Endodermal cell (in vitro differentiated cells): Measurements from ENCODE around the gene WFDC5. TPM values are rescaled to one million over a fixed set of nuclear protein-coding genes. Genes with fewer than 3 reads are reported as not detected.

Experiments
- DNase-seq: peaks from one replicate; pipeline ENCODE4 v3.0.0-alpha.2; 2017
- H3K27ac ChIP-seq: 2 replicates; pipeline ENCODE4 v1.5.1; 2013; ENCODE audit warnings: mild to moderate bottlenecking, low read depth, low read length, moderate library complexity
- H3K27me3 ChIP-seq: 2 replicates; pipeline ENCODE4 v1.6.1; 2013; ENCODE audit warnings: mild to moderate bottlenecking, low read length, moderate library complexity; ENCODE audit not compliant: insufficient read depth, control insufficient read depth, poor library complexity, severe bottlenecking
- H3K36me3 ChIP-seq: 2 replicates; pipeline ENCODE4 v1.7.0; 2013; ENCODE audit warnings: mild to moderate bottlenecking, low read length, moderate library complexity; ENCODE audit not compliant: control insufficient read depth, insufficient read depth
- H3K4me1 ChIP-seq: one replicate; pipeline ENCODE4 v1.7.0; 2013; ENCODE audit warnings: low read length; ENCODE audit not compliant: control insufficient read depth, insufficient read depth
- H3K4me3 ChIP-seq: 2 replicates; pipeline ENCODE4 v1.5.1; 2013; ENCODE audit warnings: mild to moderate bottlenecking, low read length, moderate library complexity
- H3K9ac ChIP-seq: 2 replicates; pipeline ENCODE4 v1.6.1; 2013; ENCODE audit warnings: mild to moderate bottlenecking, low read length, moderate library complexity; ENCODE audit not compliant: poor library complexity, severe bottlenecking; ENCODE audit errors: extremely low read depth
- H3K9me3 ChIP-seq: 2 replicates; pipeline ENCODE4 v1.6.1; 2013; ENCODE audit warnings: mild to moderate bottlenecking, low read length, moderate library complexity; ENCODE audit not compliant: control insufficient read depth
- H3K27ac Mint-ChIP-seq: 2 replicates; pipeline ENCODE4 v1.8.0; 2020; ENCODE audit warnings: mixed read lengths
- H3K27me3 Mint-ChIP-seq: 2 replicates; pipeline ENCODE4 v1.8.0; 2021; ENCODE audit warnings: mild to moderate bottlenecking, mixed read lengths; ENCODE audit not compliant: insufficient read depth
- H3K36me3 Mint-ChIP-seq: 2 replicates; pipeline ENCODE4 v1.8.0; 2020; ENCODE audit warnings: low read depth, mixed read lengths
- H3K4me1 Mint-ChIP-seq: 2 replicates; pipeline ENCODE4 v1.8.0; 2020; ENCODE audit warnings: mixed read lengths
- H3K4me3 Mint-ChIP-seq: 2 replicates; pipeline ENCODE4 v1.8.0; 2020; ENCODE audit warnings: mild to moderate bottlenecking, moderate library complexity, mixed read lengths
- H3K9me3 Mint-ChIP-seq: 2 replicates; pipeline ENCODE4 v1.8.0; 2020; ENCODE audit warnings: mild to moderate bottlenecking, mixed read lengths
- WGBS, 2 experiments: methylation state at CpG; one replicate each; pipeline versions ENCODE4 v1.1.5 to v1.1.7; 2013; ENCODE audit warnings: missing lambda C conversion rate in 2 of 2, mixed read lengths in 1 of 2; ENCODE audit not compliant: insufficient coverage in 1 of 2, insufficient read length in 1 of 2; 5-methylcytosine and 5-hydroxymethylcytosine counted together
- total RNA-seq, 2 donors: library from RNA; stranded (reverse); fragmentation: NEBNext Ultra II Directional in 1 of 2; extraction: Animal tissue kit (Norgen Biotek cat#: 25700) in 1 of 2; gene quantifications; 2 replicates in 1 of 2; 3 replicates in 1 of 2; pipeline ENCODE4 v1.2.1, GENCODE V29; 2021
- TF ChIP-seq, protein P1 (sequence below): fragments of 200-600 bp; sonication (generic); conservative IDR thresholded peaks from 2 replicates; pipeline ENCODE4 v1.5.0; 2021; ENCODE audit warnings: antibody characterized with exemption, mild to moderate bottlenecking

Gene WFDC5
- total RNA-seq, 2 donors from 2014 or later: not detected

- TF ChIP-seq, protein P1, sequence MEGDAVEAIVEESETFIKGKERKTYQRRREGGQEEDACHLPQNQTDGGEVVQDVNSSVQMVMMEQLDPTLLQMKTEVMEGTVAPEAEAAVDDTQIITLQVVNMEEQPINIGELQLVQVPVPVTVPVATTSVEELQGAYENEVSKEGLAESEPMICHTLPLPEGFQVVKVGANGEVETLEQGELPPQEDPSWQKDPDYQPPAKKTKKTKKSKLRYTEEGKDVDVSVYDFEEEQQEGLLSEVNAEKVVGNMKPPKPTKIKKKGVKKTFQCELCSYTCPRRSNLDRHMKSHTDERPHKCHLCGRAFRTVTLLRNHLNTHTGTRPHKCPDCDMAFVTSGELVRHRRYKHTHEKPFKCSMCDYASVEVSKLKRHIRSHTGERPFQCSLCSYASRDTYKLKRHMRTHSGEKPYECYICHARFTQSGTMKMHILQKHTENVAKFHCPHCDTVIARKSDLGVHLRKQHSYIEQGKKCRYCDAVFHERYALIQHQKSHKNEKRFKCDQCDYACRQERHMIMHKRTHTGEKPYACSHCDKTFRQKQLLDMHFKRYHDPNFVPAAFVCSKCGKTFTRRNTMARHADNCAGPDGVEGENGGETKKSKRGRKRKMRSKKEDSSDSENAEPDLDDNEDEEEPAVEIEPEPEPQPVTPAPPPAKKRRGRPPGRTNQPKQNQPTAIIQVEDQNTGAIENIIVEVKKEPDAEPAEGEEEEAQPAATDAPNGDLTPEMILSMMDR: no peak
- 93 to 100% methylated on average over 2 to 3 of the region's 3 CpGs for WGBS, 2 experiments
- Histone ChIP-seq H3K4me3 (no peak overlapping the region), H3K4me1 (no peaks in the 10 kb centered on the region), H3K9me3 (no peaks in the 10 kb centered on the region), H3K36me3 (no peaks in the 10 kb centered on the region), H3K27ac (no peak overlapping the region), H3K27me3 (no peaks in the 10 kb centered on the region), H3K9ac (no peak overlapping the region)
- Mint-ChIP-seq H3K9me3 (no peaks in the 10 kb centered on the region), H3K27me3 (no peaks in the 10 kb centered on the region), H3K4me3 (no peak overlapping the region), H3K4me1 (peaks cover 11% of the 10 kb centered on the region), H3K36me3 (peaks cover 3% of the 10 kb centered on the region), H3K27ac (no peak overlapping the region)
- no peak for DNase-seq
Observed at GRCh38 chr20:45091366-45091765, 23.6 kb downstream of the WFDC5 start.

GRCh38 chr20:45090481-45090880 is 24.5 kb downstream of the WFDC5 start:
- 91 to 100% methylated on average over 2 to 3 of the region's 3 CpGs for WGBS, 2 experiments
- peaks cover 7% of the 10 kb centered on the region for H3K4me1 Mint-ChIP-seq
- Histone ChIP-seq H3K9me3 (no peaks in the 10 kb centered on the region), H3K4me1 (no peaks in the 10 kb centered on the region), H3K9ac (no peak overlapping the region), H3K27me3 (no peaks in the 10 kb centered on the region), H3K36me3 (no peaks in the 10 kb centered on the region), H3K27ac (no peak overlapping the region), H3K4me3 (no peak overlapping the region)
- H3K27ac Mint-ChIP-seq: no peak overlapping the region
- no peaks in the 10 kb centered on the region for H3K9me3 Mint-ChIP-seq
- peaks cover 11% of the 10 kb centered on the region for H3K36me3 Mint-ChIP-seq
- H3K4me3 Mint-ChIP-seq: no peak overlapping the region
- TF ChIP-seq, protein P1: no peak
- DNase-seq: no peak
- no peaks in the 10 kb centered on the region for H3K27me3 Mint-ChIP-seq

DNA sequence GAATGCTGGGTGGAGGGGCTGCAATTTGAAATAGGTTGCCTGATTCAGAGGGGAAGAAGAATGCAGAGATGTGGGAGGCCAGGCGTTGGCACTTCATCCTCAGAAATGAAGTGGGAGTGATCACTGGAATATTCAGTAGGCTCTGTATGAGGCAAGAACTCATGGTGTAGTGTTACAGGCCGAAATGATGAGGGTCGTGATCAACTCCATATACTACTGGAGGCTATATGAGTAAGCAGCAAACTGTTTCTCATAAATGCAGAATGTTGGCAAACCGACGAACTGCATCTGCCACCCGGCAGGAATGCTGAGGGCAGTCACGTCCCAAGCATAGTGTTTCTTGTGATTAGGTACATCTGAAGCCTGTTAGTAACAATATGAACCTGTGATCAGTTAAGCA is 26.7 kb downstream of the WFDC5 start:
- Histone ChIP-seq H3K27me3 (no peaks in the 10 kb centered on the region), H3K4me1 (no peaks in the 10 kb centered on the region), H3K4me3 (no peak overlapping the region), H3K9ac (no peak overlapping the region), H3K27ac (no peak overlapping the region), H3K9me3 (peaks cover under 1% of the 10 kb centered on the region), H3K36me3 (no peaks in the 10 kb centered on the region)
- 79 to 84% methylated on average over 7 of the region's 7 CpGs for WGBS, 2 experiments
- TF ChIP-seq, protein P1: no peak
- no peak overlapping the region for H3K4me3 Mint-ChIP-seq
- H3K9me3 Mint-ChIP-seq: no peaks in the 10 kb centered on the region
- H3K4me1 Mint-ChIP-seq: peaks cover 6% of the 10 kb centered on the region
- DNase-seq: no peak
- peak overlapping the region; percentile 40 for H3K27ac Mint-ChIP-seq
- peaks cover 17% of the 10 kb centered on the region for H3K36me3 Mint-ChIP-seq
- no peaks in the 10 kb centered on the region for H3K27me3 Mint-ChIP-seq
